Ovary (tissue), 9 donors: ENCODE data around the gene MIEF1. TPM values are rescaled to one million over a fixed set of nuclear protein-coding genes. Genes with fewer than 3 reads are reported as not detected.

Experiments
- DNase-seq, 5 donors: peaks; one replicate each; pipeline ENCODE4 v3.0.0-alpha.2; 2019 to 2020
- H3K27ac ChIP-seq, 2 donors: fragments of 200-600 bp; one replicate each; pipeline versions ENCODE4 v1.5.1 to v1.8.0; 2019 to 2022
- H3K27me3 ChIP-seq: fragments of 200-600 bp; one replicate; pipeline ENCODE4 v1.8.0; 2022
- H3K36me3 ChIP-seq: fragments of 200-600 bp; sonication (generic); one replicate; pipeline ENCODE4 v1.5.1; 2019
- H3K4me1 ChIP-seq: one replicate; pipeline ENCODE4 v1.8.1; 2013; ENCODE audit warnings: mild to moderate bottlenecking, moderate library complexity; ENCODE audit not compliant: insufficient read depth
- H3K4me3 ChIP-seq: fragments of 200-600 bp; sonication (generic); one replicate; pipeline ENCODE4 v1.5.1; 2017
- H3K9me3 ChIP-seq, 2 donors: fragments of 200-600 bp in 1 of 2; sonication (generic) in 1 of 2; one replicate each; pipeline versions ENCODE4 v1.5.1 to v1.8.1; 2013 to 2019; ENCODE audit warnings: mild to moderate bottlenecking in 1 of 2, moderate library complexity in 1 of 2
- CTCF ChIP-seq, 3 donors: fragments of 450-650 bp in 2 of 3; fragments of 200-600 bp in 1 of 3; IDR thresholded peaks; one replicate each; pipeline versions ENCODE4 v1.5.1 to v1.8.0; 2016 to 2022; ENCODE audit warnings: antibody characterized with exemption in 3 of 3, mild to moderate bottlenecking in 1 of 3
- EP300 ChIP-seq: sonication (generic); formaldehyde crosslinking; IDR thresholded peaks from one replicate; pipeline ENCODE4 v1.6.1; 2017; ENCODE audit warnings: antibody characterized with exemption
- POLR2A ChIP-seq: fragments of 450-650 bp; IDR thresholded peaks from one replicate; pipeline ENCODE4 v1.6.1; 2017; ENCODE audit warnings: antibody characterized with exemption, mild to moderate bottlenecking, moderate library complexity
- WGBS, 3 donors: extraction: QIAGEN DNeasy Blood & Tissue Kit in 1 of 3; methylation state at CpG; one replicate each; pipeline versions ENCODE4 v1.1.5 to v1.1.7; 2013 to 2017; 5-methylcytosine and 5-hydroxymethylcytosine counted together
- intact Hi-C, 4 donors: fragments of 100-400 bp; cut with DNase I; formaldehyde crosslinking; loops; one replicate each; pipeline versions ENCODE4 v1.11.0 to v1.15.1; 2022 to 2023
- polyA plus RNA-seq, 2 donors: library from polyadenylated mRNA; stranded (reverse); fragments of 200-250 nt in 1 of 2; fragments of 350-450 nt in 1 of 2; fragmentation: Illumina TruSeq in 1 of 2; extraction: RNeasy Lipid Tissue Mini Kit (QIAGEN cat#74804) in 1 of 2; gene quantifications; one replicate each; pipeline ENCODE4 v1.2.3, GENCODE V29; 2013 to 2014
- total RNA-seq, 7 donors: library from RNA; depleted of rRNA in 2 of 7; stranded (reverse); fragments of >200 nt in 2 of 7; fragmentation: NEBNext Ultra II Directional in 3 of 7; extraction: Animal tissue kit (Norgen Biotek cat#: 25700) in 3 of 7; gene quantifications; one replicate each; pipeline versions ENCODE4 v1.1.0 to v1.2.4, GENCODE V29; 2016 to 2023
- donor health status: DM: no; HTN: no; CAD: no; lungs with moderate emphysema.
- donor health status: DM: no; HTN: no; CAD: no.
- donor health status: Bipolar disorder and iron deficiency.
- donor health status: DM: yes; HTN: yes; CAD: no.
- donor health status: DM: no; HTN: no; CAD: no.
- donor health status: DM: yes; HTN: yes; CAD: no.

Gene MIEF1
- total and polyA plus RNA-seq, 9 donors = 11.4 to 23.9 (median 19.9) TPM

- H3K27me3 ChIP-seq = no peaks in the 10 kb centered on the region
- intact Hi-C loops = no loop called here
- TF ChIP-seq EP300 (no peak), POLR2A (no peak), CTCF (IDR thresholded peaks at IDR 0.05) (no peak)
- H3K9me3 ChIP-seq = no peaks in the 10 kb centered on the region
- H3K27ac ChIP-seq = no peak overlapping the region
- 41 to 52% (median 42%) methylated on average over 6 of the region's 6 CpGs for WGBS, 3 donors
- no peaks in the 10 kb centered on the region for H3K4me1 ChIP-seq
- no peaks in the 10 kb centered on the region for H3K36me3 ChIP-seq
- no peak overlapping the region for H3K4me3 ChIP-seq
- DNase-seq = no peak
Observed at GRCh38 chr22:39560127-39560526, 58.0 kb downstream of the MIEF1 start.

GRCh38 chr22:39562839-39563489, 60.9 kb downstream of the MIEF1 start:
- intact Hi-C loops = no loop called here
- Histone ChIP-seq H3K27me3 (no peaks in the 10 kb centered on the region), H3K36me3 (no peaks in the 10 kb centered on the region), H3K4me3 (no peak overlapping the region), H3K4me1 (no peaks in the 10 kb centered on the region), H3K9me3 (no peaks in the 10 kb centered on the region), H3K27ac (no peak overlapping the region)
- WGBS, 3 donors = 75 to 79% (median 78%) methylated on average over 9 of the region's 9 CpGs
- no peak for TF ChIP-seq POLR2A
- TF ChIP-seq EP300 = no peak
- no peak for TF ChIP-seq CTCF (IDR thresholded peaks at IDR 0.05)
- DNase-seq = no peak

- intact Hi-C loops = no loop called here
- Histone ChIP-seq H3K4me1 (no peaks in the 10 kb centered on the region), H3K27ac (no peak overlapping the region), H3K36me3 (no peaks in the 10 kb centered on the region), H3K9me3 (no peaks in the 10 kb centered on the region), H3K27me3 (no peaks in the 10 kb centered on the region), H3K4me3 (no peak overlapping the region)
- no peak for DNase-seq
- no peak for TF ChIP-seq EP300
- TF ChIP-seq POLR2A = no peak
- TF ChIP-seq CTCF (IDR thresholded peaks at IDR 0.05) = no peak
- 72 to 85% (median 85%) methylated on average over 7 of the region's 7 CpGs for WGBS, 3 donors
Observed at GRCh38 chr22:39563571-39564428, 61.7 kb downstream of the MIEF1 start.

- DNase-seq = no peak
- Histone ChIP-seq H3K27ac (no peak overlapping the region), H3K4me3 (no peak overlapping the region), H3K4me1 (no peaks in the 10 kb centered on the region), H3K36me3 (no peaks in the 10 kb centered on the region), H3K9me3 (no peaks in the 10 kb centered on the region), H3K27me3 (no peaks in the 10 kb centered on the region)
- 91 to 99% (median 94%) methylated on average over 5 of the region's 5 CpGs for WGBS, 3 donors
- intact Hi-C loops = no loop called here
- TF ChIP-seq CTCF (IDR thresholded peaks at IDR 0.05) (no peak), POLR2A (no peak), EP300 (no peak)
Observed at GRCh38 chr22:39565414-39565944, 63.4 kb downstream of the MIEF1 start.
